ENCODE measurements around the gene LRRC55.
"Not testable (repeated sequence)": the region's sequence is repeated elsewhere in the genome, so short reads cannot be mapped to it uniquely, and the experiment has no call there.

Gene LRRC55

GRCh38 chr11:57161351-57161750 lies 20.4 kb upstream of the LRRC55 start:
- DNase-seq (ENCODE audit: low read depth, low spot score) = peak; percentile 33

- peak; percentile 36 for DNase-seq (ENCODE audit: low read depth, low spot score)
These were observed 19.4 kb upstream of the LRRC55 start for GRCh38 chr11:57162179-57162898.

GRCh38 chr11:57163160-57163868 lies 18.4 kb upstream of the LRRC55 start:
- DNase-seq (ENCODE audit: low read depth, low spot score) = no peak

DNA sequence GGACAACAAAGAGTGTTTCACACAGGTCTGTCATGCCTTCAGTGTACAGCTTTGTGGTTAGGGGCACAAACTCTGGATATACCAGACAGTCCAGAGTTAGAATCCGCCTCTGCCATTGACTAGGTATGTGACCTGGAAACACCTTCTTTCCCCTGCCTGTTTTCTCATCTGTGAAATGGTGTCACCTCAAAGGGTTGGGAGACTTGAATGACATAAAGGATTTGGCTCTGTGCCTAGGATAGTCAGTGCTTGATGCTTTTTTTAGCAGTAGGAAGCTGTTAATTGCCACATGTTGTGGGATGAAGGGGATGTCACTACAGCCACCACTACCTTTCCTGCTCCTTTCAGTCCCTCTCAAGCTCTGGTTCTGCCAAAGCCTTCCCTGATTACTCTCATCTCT lies 17.4 kb upstream of the LRRC55 start:
- no peak for DNase-seq (ENCODE audit: low read depth, low spot score)

GRCh38 chr11:57167125-57167846 lies 14.5 kb upstream of the LRRC55 start:
- no peak for DNase-seq (ENCODE audit: low read depth, low spot score)

GRCh38 chr11:57169732-57170313 lies 11.9 kb upstream of the LRRC55 start:
- not testable (repeated sequence) for DNase-seq (ENCODE audit: low read depth, low spot score)

GRCh38 chr11:57172031-57172430 lies 9.7 kb upstream of the LRRC55 start:
- no peak for DNase-seq (ENCODE audit: low read depth, low spot score)

DNA sequence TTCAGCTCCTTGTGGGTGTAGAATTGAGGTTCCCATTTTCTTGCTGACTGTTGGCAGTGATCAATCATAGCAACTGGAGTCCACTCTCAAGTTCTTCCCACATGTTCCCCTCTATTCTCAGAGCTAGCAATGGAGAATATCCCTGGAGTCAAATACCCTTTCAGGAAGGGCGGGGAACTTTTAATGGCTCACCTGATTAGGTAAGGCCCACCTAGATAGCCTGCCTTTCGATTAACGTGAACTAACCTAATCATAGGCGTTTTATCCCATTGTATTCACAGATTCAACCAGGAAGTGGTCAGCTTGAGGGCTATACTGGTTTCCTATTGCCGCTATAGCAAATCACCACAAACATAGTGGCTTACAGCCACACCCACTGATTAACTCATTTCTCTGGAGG lies 7.1 kb upstream of the LRRC55 start:
- DNase-seq (ENCODE audit: low read depth, low spot score) = no peak

- DNase-seq (ENCODE audit: low read depth, low spot score) = no peak
These were observed 6.3 kb upstream of the LRRC55 start for GRCh38 chr11:57175478-57175877.

DNA sequence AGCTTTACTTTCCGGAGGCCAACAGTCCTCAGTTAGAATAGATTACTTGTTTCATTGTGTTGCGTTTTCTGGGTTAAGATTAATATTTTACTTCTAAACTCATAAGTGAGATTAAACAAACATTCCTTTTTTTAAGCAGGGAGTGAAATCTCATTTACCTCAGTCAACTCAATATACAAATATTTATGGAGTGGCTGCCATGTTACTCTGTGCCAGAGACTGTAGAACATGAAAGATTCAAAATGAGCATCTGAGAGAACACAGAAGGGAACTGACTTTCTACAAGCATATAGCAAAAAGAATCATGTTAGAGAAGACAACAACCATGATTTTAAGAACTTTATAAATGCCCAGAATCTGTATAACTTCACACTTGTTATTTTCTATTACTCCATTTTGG lies 3.4 kb upstream of the LRRC55 start:
- DNase-seq (ENCODE audit: low read depth, low spot score) = no peak

GRCh38 chr11:57179681-57180080 lies 2.1 kb upstream of the LRRC55 start:
- no peak for DNase-seq (ENCODE audit: low read depth, low spot score)

GRCh38 chr11:57180081-57180561 lies 1.6 kb upstream of the LRRC55 start:
- DNase-seq (ENCODE audit: low read depth, low spot score) = no peak

- DNase-seq (ENCODE audit: low read depth, low spot score) = no peak
These were observed 789 bp upstream of the LRRC55 start for GRCh38 chr11:57180964-57181363.

DNA sequence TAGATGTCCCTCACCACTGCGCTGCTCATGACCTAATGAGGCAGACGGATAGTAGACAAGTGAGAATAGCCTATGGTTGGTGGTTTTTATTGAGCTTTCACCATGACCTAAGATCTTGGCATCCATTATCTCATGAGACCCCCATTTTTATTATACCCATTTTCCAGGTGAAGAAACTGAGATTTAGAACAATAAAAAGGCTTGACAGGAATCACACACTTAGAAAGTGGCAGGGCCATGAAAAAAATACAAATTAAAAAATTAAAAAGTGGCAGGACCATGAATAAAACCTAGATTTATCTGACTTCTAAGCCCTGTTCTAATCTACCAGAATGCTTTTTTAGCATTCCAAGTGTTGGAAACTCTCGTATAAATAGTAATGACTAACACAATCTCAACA lies 1.1 kb downstream of the LRRC55 start:
- DNase-seq (ENCODE audit: low read depth, low spot score) = no peak

GRCh38 chr11:57190548-57190947 lies 8.8 kb downstream of the LRRC55 start:
- DNase-seq (ENCODE audit: low read depth, low spot score) = no peak

DNA sequence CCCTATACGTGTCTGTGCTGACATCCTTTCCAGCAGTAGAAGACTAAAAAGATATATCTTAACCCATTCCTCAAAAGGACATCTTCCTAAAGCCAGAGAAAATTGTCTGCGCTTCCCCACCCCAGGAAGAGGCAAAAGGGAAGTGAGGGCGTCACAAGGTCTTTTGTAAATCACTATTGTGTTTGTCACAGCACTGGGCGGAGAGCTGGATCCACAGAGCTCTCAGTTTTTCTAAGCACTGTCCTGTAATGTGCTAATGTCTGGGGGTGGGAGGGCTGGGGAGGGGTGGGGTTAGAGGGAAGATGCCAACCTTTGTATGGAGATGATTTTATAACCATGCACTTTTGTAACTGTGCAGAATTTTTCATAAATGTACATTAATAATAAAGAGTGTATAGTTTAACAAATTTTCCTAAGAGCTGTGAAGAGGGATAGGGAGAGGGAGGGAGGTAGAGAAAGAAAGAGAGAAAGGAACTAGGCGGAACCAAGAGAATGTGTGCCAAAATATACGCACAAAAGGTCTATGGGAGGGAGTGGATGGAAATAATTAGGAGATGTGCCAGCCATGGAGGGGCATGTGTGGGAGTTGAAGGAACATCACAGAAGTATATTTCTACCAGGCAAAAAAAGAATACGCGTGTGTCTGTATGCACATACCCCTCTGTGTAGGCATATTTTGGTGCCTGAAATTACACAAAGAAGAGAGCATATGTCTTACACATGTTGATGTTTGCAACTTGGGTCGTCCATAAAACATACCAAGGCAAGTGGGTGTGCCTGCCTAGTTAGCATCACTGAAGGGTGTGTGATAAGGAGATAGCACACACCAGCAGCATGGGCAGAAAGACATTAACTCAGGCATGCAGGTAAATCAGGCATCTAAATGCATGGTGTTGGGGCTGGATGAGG lies 9.8 kb downstream of the LRRC55 start:
- no peak for DNase-seq (ENCODE audit: low read depth, low spot score)

DNA sequence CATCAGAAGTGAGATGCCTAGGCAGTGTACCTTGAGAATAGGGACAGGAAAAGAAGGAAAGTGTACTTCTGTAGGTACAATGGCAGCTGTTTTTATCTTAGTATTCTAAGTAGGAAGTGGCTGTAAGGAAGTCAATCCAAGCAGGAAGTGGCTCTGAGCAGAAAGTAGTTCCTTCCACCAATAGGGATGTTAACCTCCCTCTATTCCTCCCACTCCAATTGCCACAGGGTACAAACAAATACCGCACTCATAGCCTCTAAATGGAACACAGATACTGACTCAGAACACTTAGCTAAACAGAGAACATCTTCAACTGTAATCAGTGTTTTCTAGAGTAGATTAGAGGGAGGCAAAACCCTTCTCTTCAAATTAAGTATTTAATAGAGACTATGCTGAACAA lies 10.6 kb downstream of the LRRC55 start:
- no peak for DNase-seq (ENCODE audit: low read depth, low spot score)

DNA sequence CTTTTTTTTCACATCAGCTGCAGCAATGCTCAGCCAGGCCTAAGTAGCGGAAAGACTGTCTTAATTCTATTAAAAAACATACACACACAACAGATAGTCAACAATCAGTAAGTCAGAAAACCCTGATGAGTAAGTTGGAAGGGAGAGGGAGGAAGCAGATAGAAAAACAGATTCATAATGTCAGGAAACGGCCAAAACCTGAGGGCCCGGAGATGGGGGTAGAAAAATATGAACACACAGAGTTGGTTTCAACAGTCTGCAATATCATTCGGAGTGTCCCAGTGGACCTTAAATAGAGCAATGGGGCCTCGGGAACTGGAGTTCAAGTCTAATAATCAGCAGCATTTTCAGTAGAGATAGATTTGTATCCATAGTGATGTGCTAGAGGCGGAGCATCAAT lies 14.8 kb downstream of the LRRC55 start:
- DNase-seq (ENCODE audit: low read depth, low spot score) = no peak

GRCh38 chr11:57197762-57198161 lies 16.0 kb downstream of the LRRC55 start:
- DNase-seq (ENCODE audit: low read depth, low spot score) = no peak

- no peak for DNase-seq (ENCODE audit: low read depth, low spot score)
These were observed 17.6 kb downstream of the LRRC55 start for GRCh38 chr11:57199330-57199729.

DNA sequence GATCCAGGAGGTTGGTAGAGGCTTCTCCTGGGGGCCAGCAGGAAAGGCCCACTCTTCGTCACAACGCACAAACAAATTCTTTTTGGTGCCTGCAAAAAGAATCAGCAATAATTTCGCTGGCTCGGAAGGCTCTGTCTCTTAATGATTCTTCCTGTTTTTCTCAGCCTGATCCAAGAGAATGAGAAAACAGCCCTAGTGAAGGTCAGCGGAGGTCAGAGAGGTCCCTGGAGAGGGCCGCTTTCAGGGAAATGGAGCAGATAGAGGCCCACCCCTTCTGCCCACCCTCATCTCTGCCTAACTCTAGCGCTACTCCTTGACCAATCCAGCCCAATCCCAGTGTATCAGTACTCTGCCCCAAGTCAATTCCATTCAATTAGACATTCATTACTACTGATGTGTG lies 19.2 kb downstream of the LRRC55 start:
- no peak for DNase-seq (ENCODE audit: low read depth, low spot score)
